Kidney epithelial cell (primary cell): Measurements from ENCODE around the gene RILPL2. TPM values are rescaled to one million over a fixed set of nuclear protein-coding genes. Genes with fewer than 3 reads are reported as not detected.
"Not testable (repeated sequence)": the region's sequence is repeated elsewhere in the genome, so short reads cannot be mapped to it uniquely, and the experiment has no call there.

Experiments used
- DNase-seq: peaks from one replicate; pipeline ENCODE4 v3.0.0-alpha.2; 2010; ENCODE audit warnings: low read depth
- H3K27me3 ChIP-seq: 2 replicates; pipeline ENCODE4 v1.6.0; 2011; ENCODE audit warnings: low read length; ENCODE audit not compliant: control insufficient read depth, insufficient read depth
- H3K36me3 ChIP-seq: 2 replicates; pipeline ENCODE4 v1.5.1; 2011; ENCODE audit warnings: low read length; ENCODE audit not compliant: control insufficient read depth, insufficient read depth
- H3K4me3 ChIP-seq: 2 replicates; pipeline ENCODE4 v1.5.1; 2011; ENCODE audit warnings: low read depth, mild to moderate bottlenecking, control low read depth, low read length
- CTCF ChIP-seq: IDR thresholded peaks from 2 replicates; pipeline ENCODE4 v1.5.1; 2011; ENCODE audit warnings: mild to moderate bottlenecking, moderate library complexity, low read length, control low read depth, inconsistent platforms; ENCODE audit not compliant: insufficient read depth, poor library complexity, severe bottlenecking
- total RNA-seq: library from RNA; depleted of rRNA; stranded (reverse); fragments of >200 nt; gene quantifications from 2 replicates; pipeline ENCODE4 v1.2.3, GENCODE V29; 2015

RILPL2 gene
- total RNA-seq, 1 donor from 2014 or later, result 4.2 TPM

GRCh38 chr12:123382684-123383083, 53.8 kb downstream of the RILPL2 start:
- no peak for DNase-seq
- Histone ChIP-seq H3K27me3 (no peaks in the 10 kb centered on the region), H3K4me3 (no peak overlapping the region), H3K36me3 (no peaks in the 10 kb centered on the region)
- no peak for TF ChIP-seq CTCF

- no peak for DNase-seq
- Histone ChIP-seq H3K27me3 (no peaks in the 10 kb centered on the region), H3K36me3 (no peaks in the 10 kb centered on the region), H3K4me3 (no peak overlapping the region)
- TF ChIP-seq CTCF, result no peak
These were observed 57.1 kb downstream of the RILPL2 start for GRCh38 chr12:123379391-123379790.

- not testable (repeated sequence) for H3K36me3 ChIP-seq, H3K4me3 ChIP-seq, DNase-seq, H3K27me3 ChIP-seq
These were observed 64.1 kb downstream of the RILPL2 start for GRCh38 chr12:123372415-123372814.

- H3K4me3 ChIP-seq, H3K36me3 ChIP-seq, DNase-seq, H3K27me3 ChIP-seq: not testable (repeated sequence)
These were observed 64.7 kb downstream of the RILPL2 start for GRCh38 chr12:123371667-123372368.

- Histone ChIP-seq H3K4me3 (no peak overlapping the region), H3K36me3 (no peaks in the 10 kb centered on the region), H3K27me3 (no peaks in the 10 kb centered on the region)
- TF ChIP-seq CTCF, result no peak
- DNase-seq, result no peak
These were observed 67.3 kb downstream of the RILPL2 start for GRCh38 chr12:123369229-123369628.

- H3K27me3 ChIP-seq, DNase-seq, H3K4me3 ChIP-seq, H3K36me3 ChIP-seq: not testable (repeated sequence)
These were observed 68.1 kb downstream of the RILPL2 start for GRCh38 chr12:123368431-123368830.

- Histone ChIP-seq H3K36me3 (no peaks in the 10 kb centered on the region), H3K27me3 (no peaks in the 10 kb centered on the region), H3K4me3 (no peak overlapping the region)
- DNase-seq, result no peak
- TF ChIP-seq CTCF, result no peak
These were observed 69.0 kb downstream of the RILPL2 start for GRCh38 chr12:123367511-123367910.

Other genes with a start within 250 kb of the RILPL2 start
- 17.5 and 42.1 TPM in 2 replicates for gene MPHOSPH9, start 203.5 kb downstream of the RILPL2 start, total RNA-seq
- gene MTRFR, start 203.2 kb downstream of the RILPL2 start, total RNA-seq, result 10.9 and 18.5 TPM in 2 replicates
- gene CDK2AP1, start 164.8 kb downstream of the RILPL2 start, total RNA-seq, result 175 and 195 TPM in 2 replicates
- 29.2 and 31.5 TPM in 2 replicates for gene SBNO1, start 71.8 kb downstream of the RILPL2 start, total RNA-seq
- gene KMT5A, start 52.6 kb downstream of the RILPL2 start, total RNA-seq, result 44.0 and 44.4 TPM in 2 replicates
- 9.3 TPM in 2 replicates for gene SNRNP35, start 21.5 kb upstream of the RILPL2 start, total RNA-seq
- 10.2 and 12.1 TPM in 2 replicates for gene RILPL1, start 97.0 kb upstream of the RILPL2 start, total RNA-seq
- 242 and 259 TPM in 2 replicates for gene TMED2, start 147.9 kb upstream of the RILPL2 start, total RNA-seq
- gene DDX55, start 165.4 kb upstream of the RILPL2 start, total RNA-seq, result 16.2 and 25.6 TPM in 2 replicates
- 75.6 and 80.0 TPM in 2 replicates for gene EIF2B1, start 197.0 kb upstream of the RILPL2 start, total RNA-seq
- gene GTF2H3, start 197.1 kb upstream of the RILPL2 start, total RNA-seq, result 33.1 and 35.9 TPM in 2 replicates
- 12.3 and 13.4 TPM in 2 replicates for gene TCTN2, start 234.4 kb upstream of the RILPL2 start, total RNA-seq